ENCODE data around the gene TRIM16.

DNA sequence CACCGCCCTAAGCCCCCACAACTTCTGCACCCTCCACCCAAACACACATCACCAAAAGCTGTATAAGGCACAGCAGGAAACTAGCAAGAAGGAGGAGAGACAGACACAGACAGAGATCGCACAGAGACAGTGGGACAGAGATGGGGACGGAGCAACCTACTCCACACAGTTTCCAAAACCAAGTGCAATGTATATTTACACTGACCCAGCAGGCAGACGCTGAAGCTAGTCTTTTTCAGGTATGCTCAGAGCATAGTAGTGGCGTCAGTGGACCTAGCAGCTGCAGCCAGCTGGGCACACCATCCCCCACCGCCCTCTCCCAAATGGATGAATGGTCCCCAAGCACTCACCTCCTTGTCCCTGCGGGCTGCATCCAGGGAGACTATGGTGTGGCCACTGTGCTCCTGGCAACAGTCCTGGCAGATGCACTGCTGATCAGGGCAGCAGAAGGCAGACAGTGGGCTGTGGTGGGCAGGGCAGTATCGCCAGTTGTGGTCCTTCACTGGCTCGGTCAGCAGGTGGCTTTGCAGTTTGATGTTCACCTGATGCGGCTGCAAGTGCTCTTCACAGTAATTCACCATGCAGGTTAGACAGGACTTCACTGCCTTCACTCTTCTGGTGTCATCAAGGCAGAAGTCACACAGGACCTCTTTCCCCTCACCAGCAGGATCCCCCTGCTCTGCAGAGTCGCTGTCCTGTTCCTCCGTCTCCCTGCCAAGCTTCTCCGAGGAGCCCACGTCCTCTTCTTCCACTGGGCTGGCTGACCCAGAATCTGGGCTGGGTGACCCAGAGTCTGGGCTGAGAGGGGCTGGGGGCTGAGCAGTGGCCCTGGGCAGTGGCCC lies 33.1 kb downstream of the TRIM16 start:
- TF ChIP-seq EZH2 (IDR thresholded peaks at IDR 0.05; ENCODE audit: insufficient read depth, poor library complexity, severe bottlenecking) = no peak
- TF ChIP-seq EZH2phosphoT487 (IDR thresholded peaks at IDR 0.05; ENCODE audit: insufficient read depth, low read depth) = no peak
